ENCODE results near the gene ROCK2. TPM values are rescaled to one million over a fixed set of nuclear protein-coding genes. Genes with fewer than 3 reads are reported as not detected.

The ROCK2 gene
- total and polyA plus RNA-seq, 2 of the 13 experiments (the other 11 are each of a cell fraction or from before 2014, with no cell fraction given), result 38.1 to 119 TPM

DNA sequence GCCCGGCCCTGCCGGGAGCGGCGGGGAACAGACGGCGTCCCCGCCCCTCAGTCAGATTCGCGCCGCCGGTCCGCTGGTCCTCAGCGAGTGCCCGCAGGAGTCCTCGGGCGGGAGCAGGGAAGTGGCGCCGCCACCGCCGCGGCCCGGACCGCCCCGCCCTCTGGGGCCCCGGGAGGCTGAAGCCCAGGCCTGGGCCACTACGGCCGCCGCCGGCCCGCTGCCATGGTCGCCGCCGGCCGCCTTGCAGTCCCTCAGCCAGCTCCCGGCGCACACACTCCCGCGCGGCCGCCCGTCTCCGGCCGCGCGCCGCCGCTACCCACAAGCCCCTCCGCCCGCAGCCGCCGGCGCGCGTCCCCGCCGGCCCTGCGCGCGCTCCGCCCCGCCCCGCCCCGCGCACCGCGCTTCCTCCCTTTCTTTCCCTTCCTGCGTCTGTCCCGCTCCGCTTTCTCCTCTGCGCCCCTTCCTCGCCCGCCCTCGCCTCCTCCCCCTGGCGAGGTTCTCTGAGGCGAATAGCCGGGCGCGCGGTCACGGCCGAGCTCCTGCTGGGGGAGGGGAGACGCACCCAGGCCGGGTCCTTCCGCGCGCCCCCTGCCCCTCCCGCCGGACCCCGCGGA, at the start of gene ROCK2 (continued):
- peak; percentile 8; the same call in 1 of the 2 replicates for TF ChIP-seq ZNF446 (CRISPR knock-in tag; IDR thresholded peaks at IDR 0.05)
- no peak for TF ChIP-seq NR2C2 (CRISPR knock-in tag; IDR thresholded peaks at IDR 0.05; ENCODE audit: borderline replicate concordance)
- TF ChIP-seq ZFP36 (IDR thresholded peaks at IDR 0.05; ENCODE audit: borderline replicate concordance, low read depth, low read length, partially characterized antibody), result no peak
- TF ChIP-seq, protein P1, sequence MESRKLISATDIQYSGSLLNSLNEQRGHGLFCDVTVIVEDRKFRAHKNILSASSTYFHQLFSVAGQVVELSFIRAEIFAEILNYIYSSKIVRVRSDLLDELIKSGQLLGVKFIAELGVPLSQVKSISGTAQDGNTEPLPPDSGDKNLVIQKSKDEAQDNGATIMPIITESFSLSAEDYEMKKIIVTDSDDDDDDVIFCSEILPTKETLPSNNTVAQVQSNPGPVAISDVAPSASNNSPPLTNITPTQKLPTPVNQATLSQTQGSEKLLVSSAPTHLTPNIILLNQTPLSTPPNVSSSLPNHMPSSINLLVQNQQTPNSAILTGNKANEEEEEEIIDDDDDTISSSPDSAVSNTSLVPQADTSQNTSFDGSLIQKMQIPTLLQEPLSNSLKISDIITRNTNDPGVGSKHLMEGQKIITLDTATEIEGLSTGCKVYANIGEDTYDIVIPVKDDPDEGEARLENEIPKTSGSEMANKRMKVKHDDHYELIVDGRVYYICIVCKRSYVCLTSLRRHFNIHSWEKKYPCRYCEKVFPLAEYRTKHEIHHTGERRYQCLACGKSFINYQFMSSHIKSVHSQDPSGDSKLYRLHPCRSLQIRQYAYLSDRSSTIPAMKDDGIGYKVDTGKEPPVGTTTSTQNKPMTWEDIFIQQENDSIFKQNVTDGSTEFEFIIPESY (CRISPR knock-in tag; IDR thresholded peaks at IDR 0.05), result no peak
- no peak for TF ChIP-seq RFX5 (IDR thresholded peaks at IDR 0.05; ENCODE audit: low read depth, low read length)
- no peak for TF ChIP-seq ZNF180 (CRISPR knock-in tag; IDR thresholded peaks at IDR 0.05; ENCODE audit: borderline replicate concordance, low read depth)
- TF ChIP-seq HMG20A (CRISPR knock-in tag; IDR thresholded peaks at IDR 0.05; ENCODE audit: borderline replicate concordance), result no peak
- no peak for TF ChIP-seq ZNF3 (CRISPR knock-in tag; IDR thresholded peaks at IDR 0.05)
- TF ChIP-seq, protein P2, sequence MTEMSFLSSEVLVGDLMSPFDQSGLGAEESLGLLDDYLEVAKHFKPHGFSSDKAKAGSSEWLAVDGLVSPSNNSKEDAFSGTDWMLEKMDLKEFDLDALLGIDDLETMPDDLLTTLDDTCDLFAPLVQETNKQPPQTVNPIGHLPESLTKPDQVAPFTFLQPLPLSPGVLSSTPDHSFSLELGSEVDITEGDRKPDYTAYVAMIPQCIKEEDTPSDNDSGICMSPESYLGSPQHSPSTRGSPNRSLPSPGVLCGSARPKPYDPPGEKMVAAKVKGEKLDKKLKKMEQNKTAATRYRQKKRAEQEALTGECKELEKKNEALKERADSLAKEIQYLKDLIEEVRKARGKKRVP (CRISPR knock-in tag; IDR thresholded peaks at IDR 0.05), result peak in 1 of 2 experiments; percentile 63; a peak in 2 of 4 replicates
- no peak for TF ChIP-seq GTF2F1 (IDR thresholded peaks at IDR 0.05; ENCODE audit: low read length)
- TF ChIP-seq, protein P3, sequence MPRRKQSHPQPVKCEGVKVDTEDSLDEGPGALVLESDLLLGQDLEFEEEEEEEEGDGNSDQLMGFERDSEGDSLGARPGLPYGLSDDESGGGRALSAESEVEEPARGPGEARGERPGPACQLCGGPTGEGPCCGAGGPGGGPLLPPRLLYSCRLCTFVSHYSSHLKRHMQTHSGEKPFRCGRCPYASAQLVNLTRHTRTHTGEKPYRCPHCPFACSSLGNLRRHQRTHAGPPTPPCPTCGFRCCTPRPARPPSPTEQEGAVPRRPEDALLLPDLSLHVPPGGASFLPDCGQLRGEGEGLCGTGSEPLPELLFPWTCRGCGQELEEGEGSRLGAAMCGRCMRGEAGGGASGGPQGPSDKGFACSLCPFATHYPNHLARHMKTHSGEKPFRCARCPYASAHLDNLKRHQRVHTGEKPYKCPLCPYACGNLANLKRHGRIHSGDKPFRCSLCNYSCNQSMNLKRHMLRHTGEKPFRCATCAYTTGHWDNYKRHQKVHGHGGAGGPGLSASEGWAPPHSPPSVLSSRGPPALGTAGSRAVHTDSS (CRISPR knock-in tag; conservative IDR thresholded peaks at IDR 0.05), result no peak
- no peak for TF ChIP-seq RFXANK (CRISPR knock-in tag; IDR thresholded peaks at IDR 0.05)
- TF ChIP-seq GABPB1 (CRISPR knock-in tag; IDR thresholded peaks at IDR 0.05), result peak; percentile 82
- TF ChIP-seq PHF21A (CRISPR knock-in tag; IDR thresholded peaks at IDR 0.05), result no peak
- TF ChIP-seq, protein P4, sequence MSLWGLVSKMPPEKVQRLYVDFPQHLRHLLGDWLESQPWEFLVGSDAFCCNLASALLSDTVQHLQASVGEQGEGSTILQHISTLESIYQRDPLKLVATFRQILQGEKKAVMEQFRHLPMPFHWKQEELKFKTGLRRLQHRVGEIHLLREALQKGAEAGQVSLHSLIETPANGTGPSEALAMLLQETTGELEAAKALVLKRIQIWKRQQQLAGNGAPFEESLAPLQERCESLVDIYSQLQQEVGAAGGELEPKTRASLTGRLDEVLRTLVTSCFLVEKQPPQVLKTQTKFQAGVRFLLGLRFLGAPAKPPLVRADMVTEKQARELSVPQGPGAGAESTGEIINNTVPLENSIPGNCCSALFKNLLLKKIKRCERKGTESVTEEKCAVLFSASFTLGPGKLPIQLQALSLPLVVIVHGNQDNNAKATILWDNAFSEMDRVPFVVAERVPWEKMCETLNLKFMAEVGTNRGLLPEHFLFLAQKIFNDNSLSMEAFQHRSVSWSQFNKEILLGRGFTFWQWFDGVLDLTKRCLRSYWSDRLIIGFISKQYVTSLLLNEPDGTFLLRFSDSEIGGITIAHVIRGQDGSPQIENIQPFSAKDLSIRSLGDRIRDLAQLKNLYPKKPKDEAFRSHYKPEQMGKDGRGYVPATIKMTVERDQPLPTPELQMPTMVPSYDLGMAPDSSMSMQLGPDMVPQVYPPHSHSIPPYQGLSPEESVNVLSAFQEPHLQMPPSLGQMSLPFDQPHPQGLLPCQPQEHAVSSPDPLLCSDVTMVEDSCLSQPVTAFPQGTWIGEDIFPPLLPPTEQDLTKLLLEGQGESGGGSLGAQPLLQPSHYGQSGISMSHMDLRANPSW (CRISPR knock-in tag; IDR thresholded peaks at IDR 0.05; ENCODE audit: borderline replicate concordance), result no peak
- TF ChIP-seq, protein P5, sequence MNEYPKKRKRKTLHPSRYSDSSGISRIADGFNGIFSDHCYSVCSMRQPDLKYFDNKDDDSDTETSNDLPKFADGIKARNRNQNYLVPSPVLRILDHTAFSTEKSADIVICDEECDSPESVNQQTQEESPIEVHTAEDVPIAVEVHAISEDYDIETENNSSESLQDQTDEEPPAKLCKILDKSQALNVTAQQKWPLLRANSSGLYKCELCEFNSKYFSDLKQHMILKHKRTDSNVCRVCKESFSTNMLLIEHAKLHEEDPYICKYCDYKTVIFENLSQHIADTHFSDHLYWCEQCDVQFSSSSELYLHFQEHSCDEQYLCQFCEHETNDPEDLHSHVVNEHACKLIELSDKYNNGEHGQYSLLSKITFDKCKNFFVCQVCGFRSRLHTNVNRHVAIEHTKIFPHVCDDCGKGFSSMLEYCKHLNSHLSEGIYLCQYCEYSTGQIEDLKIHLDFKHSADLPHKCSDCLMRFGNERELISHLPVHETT (CRISPR knock-in tag; conservative IDR thresholded peaks at IDR 0.05), result no peak
- TF ChIP-seq, protein P6, sequence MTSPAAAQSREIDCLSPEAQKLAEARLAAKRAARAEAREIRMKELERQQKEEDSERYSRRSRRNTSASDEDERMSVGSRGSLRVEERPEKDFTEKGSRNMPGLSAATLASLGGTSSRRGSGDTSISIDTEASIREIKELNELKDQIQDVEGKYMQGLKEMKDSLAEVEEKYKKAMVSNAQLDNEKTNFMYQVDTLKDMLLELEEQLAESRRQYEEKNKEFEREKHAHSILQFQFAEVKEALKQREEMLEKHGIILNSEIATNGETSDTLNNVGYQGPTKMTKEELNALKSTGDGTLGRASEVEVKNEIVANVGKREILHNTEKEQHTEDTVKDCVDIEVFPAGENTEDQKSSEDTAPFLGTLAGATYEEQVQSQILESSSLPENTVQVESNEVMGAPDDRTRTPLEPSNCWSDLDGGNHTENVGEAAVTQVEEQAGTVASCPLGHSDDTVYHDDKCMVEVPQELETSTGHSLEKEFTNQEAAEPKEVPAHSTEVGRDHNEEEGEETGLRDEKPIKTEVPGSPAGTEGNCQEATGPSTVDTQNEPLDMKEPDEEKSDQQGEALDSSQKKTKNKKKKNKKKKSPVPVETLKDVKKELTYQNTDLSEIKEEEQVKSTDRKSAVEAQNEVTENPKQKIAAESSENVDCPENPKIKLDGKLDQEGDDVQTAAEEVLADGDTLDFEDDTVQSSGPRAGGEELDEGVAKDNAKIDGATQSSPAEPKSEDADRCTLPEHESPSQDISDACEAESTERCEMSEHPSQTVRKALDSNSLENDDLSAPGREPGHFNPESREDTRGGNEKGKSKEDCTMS (CRISPR knock-in tag; conservative IDR thresholded peaks at IDR 0.05), result no peak
- no peak for TF ChIP-seq ZNF878 (CRISPR knock-in tag; IDR thresholded peaks at IDR 0.05)

Data from HepG2 (cell line).